Posterior cingulate gyrus (tissue), 11 donors: ENCODE data around the gene DTX3L.

Source experiments
- DNase-seq, 10 donors: peaks; one replicate each; pipeline versions ENCODE4 v3.0.0 to v3.0.0-alpha.2; 2020 to 2021; ENCODE audit warnings: mixed read lengths in 3 of 10
- intact Hi-C: fragments of 100-400 bp; cut with DNase I; formaldehyde crosslinking; loops from one replicate; pipeline ENCODE4 v1.15.1; 2023

Gene DTX3L

GRCh38 chr3:122564155-122564912 lies at the start of gene DTX3L, which contains the start of gene PARP9:
TSS of gene DTX3L (plus strand) at chr3:122564338. CDS start at chr3:122564427, 89 bp downstream.
TSS of gene PARP9 (minus strand) at chr3:122564300. CDS start at chr3:122559620, 4,680 bp downstream.
- peak in 9 of 10 donors; percentile 35 to 94 (median 65) for DNase-seq
- intact Hi-C loops, result no loop called here

- no peak for DNase-seq
- intact Hi-C loops, result loop anchor here (10.0 kb wide), 1 partner anchor 130 kb away; the partner anchor contains the start of genes FAM162A and MIX23
These were observed 49.1 kb upstream of the DTX3L start for GRCh38 chr3:122515020-122515468.

- intact Hi-C loops, result loop anchor here (10.0 kb wide), 1 partner anchor 131 kb away; the partner anchor contains the start of genes FAM162A and MIX23
- DNase-seq, result no peak
These were observed 48.3 kb upstream of the DTX3L start for GRCh38 chr3:122515870-122516269.

- no peak for DNase-seq
- intact Hi-C loops, result loop anchor here (10.0 kb wide), 1 partner anchor 132 kb away; the partner anchor contains the start of genes FAM162A and MIX23
These were observed 47.2 kb upstream of the DTX3L start for GRCh38 chr3:122516846-122517360.

GRCh38 chr3:122519693-122520092 lies 44.4 kb upstream of the DTX3L start:
- intact Hi-C loops, result loop anchor here (10.0 kb wide), 1 partner anchor 135 kb away; the partner anchor contains the start of genes FAM162A and MIX23
- no peak for DNase-seq

GRCh38 chr3:122520861-122521260 lies 43.3 kb upstream of the DTX3L start:
- intact Hi-C loops, result no loop called here

GRCh38 chr3:122523317-122523716 lies 40.8 kb upstream of the DTX3L start:
- DNase-seq, result no peak
- intact Hi-C loops, result no loop called here

More at GRCh38 chr3:122520861-122521260, 43.3 kb upstream of the DTX3L start:
- no peak for DNase-seq

GRCh38 chr3:122530164-122530563 lies 34.0 kb upstream of the DTX3L start:
- intact Hi-C loops, result no loop called here
- no peak for DNase-seq

- no peak for DNase-seq
- intact Hi-C loops, result no loop called here
These were observed 30.7 kb upstream of the DTX3L start for GRCh38 chr3:122533480-122533879.

GRCh38 chr3:122533931-122534334 lies 30.2 kb upstream of the DTX3L start:
- intact Hi-C loops, result no loop called here
- DNase-seq, result no peak

- intact Hi-C loops, result no loop called here
- no peak for DNase-seq
These were observed 28.0 kb upstream of the DTX3L start for GRCh38 chr3:122535964-122536631.

GRCh38 chr3:122536632-122537001 lies 27.5 kb upstream of the DTX3L start:
- no peak for DNase-seq
- intact Hi-C loops, result no loop called here

GRCh38 chr3:122538956-122539490 lies 25.1 kb upstream of the DTX3L start:
- intact Hi-C loops, result no loop called here
- no peak for DNase-seq

GRCh38 chr3:122546151-122546550 lies 18.0 kb upstream of the DTX3L start:
- intact Hi-C loops, result no loop called here
- no peak for DNase-seq

GRCh38 chr3:122548076-122548475 lies 16.1 kb upstream of the DTX3L start:
- DNase-seq, result no peak
- intact Hi-C loops, result no loop called here

GRCh38 chr3:122548619-122549018 lies 15.5 kb upstream of the DTX3L start:
- no peak for DNase-seq
- intact Hi-C loops, result no loop called here

- intact Hi-C loops, result no loop called here
- DNase-seq, result no peak
These were observed 11.0 kb upstream of the DTX3L start for GRCh38 chr3:122553171-122553570.

- intact Hi-C loops, result no loop called here
- DNase-seq, result no peak
These were observed 8.7 kb upstream of the DTX3L start for GRCh38 chr3:122555275-122556071.

GRCh38 chr3:122557356-122557755 lies 6.8 kb upstream of the DTX3L start:
- intact Hi-C loops, result no loop called here
- no peak for DNase-seq

- intact Hi-C loops, result no loop called here
These were observed 5.5 kb upstream of the DTX3L start for GRCh38 chr3:122558605-122559004.

More at GRCh38 chr3:122558605-122559004, 5.5 kb upstream of the DTX3L start:
- no peak for DNase-seq
